PC-9 (cell line): Measurements from ENCODE around the gene PDE4D.
"Not testable (repeated sequence)": the region's sequence is repeated elsewhere in the genome, so short reads cannot be mapped to it uniquely, and the experiment has no call there.

Experiments
- CTCF ChIP-seq: fragments of 200-600 bp; sonication (generic); conservative IDR thresholded peaks from 2 replicates; pipeline ENCODE4 v1.6.1; 2017; ENCODE audit warnings: mixed run types, antibody characterized with exemption, mild to moderate bottlenecking, moderate library complexity
- EZH2 ChIP-seq: fragments of 200-600 bp; sonication (generic); IDR thresholded peaks from 2 replicates; pipeline ENCODE4 v1.8.0; 2017; ENCODE audit warnings: antibody characterized with exemption, low read depth

- not testable (repeated sequence) for TF ChIP-seq CTCF, EZH2
Observed at GRCh38 chr5:59302509-59302908, 591.0 kb downstream of the PDE4D start.
